Renal cortex interstitium (tissue), 11 donors: ENCODE results near the gene AP1G1. TPM values are rescaled to one million over a fixed set of nuclear protein-coding genes. Genes with fewer than 3 reads are reported as not detected.
"Not testable (repeated sequence)": the region's sequence is repeated elsewhere in the genome, so short reads cannot be mapped to it uniquely, and the experiment has no call there.

Experiments used
- DNase-seq, 11 donors: peaks; one replicate each; pipeline ENCODE4 v3.0.0-alpha.2; 2013; ENCODE audit warnings: low read depth in 9 of 11, low spot score in 4 of 11; ENCODE audit errors: extremely low read depth in 1 of 11
- polyA plus RNA-seq, 3 donors: library from polyadenylated mRNA; unstranded; fragments of 120-200 nt; gene quantifications; one replicate each; pipeline ENCODE4 v1.2.1, GENCODE V29; 2013; ENCODE audit not compliant: insufficient read length in 3 of 3

The AP1G1 gene
- polyA plus RNA-seq, 3 donors: 76.0 to 99.5 (median 86.4) TPM

- not testable (repeated sequence) for DNase-seq
Measured at GRCh38 chr16:71831698-71832097, 23.1 kb upstream of the AP1G1 start.

DNA sequence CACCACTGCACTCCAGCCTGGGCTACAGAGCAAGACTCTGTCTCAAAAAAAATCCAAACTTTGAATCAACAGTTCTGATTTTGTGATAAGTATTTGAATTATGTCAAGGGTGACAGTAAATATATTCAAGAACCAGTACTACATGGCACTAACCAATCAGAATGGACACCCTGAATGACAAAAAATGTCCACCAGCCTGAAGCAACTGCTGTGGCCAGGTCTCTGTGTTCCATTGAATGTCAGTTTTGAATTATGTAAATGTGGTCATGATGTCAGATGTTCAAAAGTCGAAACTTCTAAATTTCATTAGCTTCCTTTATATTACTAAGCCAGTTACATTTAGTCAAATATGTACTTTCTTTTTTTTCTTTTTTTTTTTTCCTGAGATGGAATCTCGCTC is 21.7 kb upstream of the AP1G1 start:
- no peak for DNase-seq

DNA sequence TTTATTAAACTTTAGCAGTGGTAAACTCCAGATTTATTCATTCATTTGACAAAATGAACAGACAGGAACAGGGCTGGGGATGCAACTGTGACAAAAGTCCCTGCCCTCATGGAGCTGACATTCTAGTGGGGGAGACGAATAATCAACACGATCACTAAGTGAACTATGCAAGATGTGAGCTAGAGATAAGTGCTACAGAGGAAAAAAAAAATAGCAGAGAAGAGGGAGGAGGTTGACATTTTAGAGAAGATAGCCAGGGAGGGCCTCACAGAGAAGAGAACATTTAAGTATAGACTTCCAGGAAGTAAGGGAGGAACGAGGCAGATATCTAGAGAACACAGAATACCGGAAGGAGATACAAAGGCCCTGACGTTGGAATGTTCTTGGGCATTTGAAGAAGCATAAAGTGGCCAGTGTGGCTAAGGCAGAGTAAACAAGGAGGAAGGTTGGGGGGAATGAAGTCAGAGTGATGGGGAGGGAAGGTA is 17.9 kb upstream of the AP1G1 start:
- no peak for DNase-seq

DNA sequence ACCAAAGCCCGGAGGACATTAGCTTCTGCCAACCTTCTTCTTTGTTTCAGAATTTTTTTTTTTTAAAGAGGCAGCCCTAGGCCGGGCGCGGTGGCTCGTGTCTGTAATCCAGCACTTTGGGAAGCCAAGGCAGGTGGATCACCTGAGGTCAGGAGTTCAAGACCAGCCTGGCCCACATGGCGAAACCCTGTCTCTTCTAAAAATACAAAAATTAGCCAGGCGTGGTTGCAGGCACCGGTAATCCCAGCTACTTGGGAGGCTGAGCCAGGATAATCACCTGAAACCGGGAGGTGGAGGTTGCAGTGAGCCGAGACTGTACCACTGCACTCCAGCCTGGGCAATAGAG is 8.5 kb upstream of the AP1G1 start:
- not testable (repeated sequence) for DNase-seq

DNA sequence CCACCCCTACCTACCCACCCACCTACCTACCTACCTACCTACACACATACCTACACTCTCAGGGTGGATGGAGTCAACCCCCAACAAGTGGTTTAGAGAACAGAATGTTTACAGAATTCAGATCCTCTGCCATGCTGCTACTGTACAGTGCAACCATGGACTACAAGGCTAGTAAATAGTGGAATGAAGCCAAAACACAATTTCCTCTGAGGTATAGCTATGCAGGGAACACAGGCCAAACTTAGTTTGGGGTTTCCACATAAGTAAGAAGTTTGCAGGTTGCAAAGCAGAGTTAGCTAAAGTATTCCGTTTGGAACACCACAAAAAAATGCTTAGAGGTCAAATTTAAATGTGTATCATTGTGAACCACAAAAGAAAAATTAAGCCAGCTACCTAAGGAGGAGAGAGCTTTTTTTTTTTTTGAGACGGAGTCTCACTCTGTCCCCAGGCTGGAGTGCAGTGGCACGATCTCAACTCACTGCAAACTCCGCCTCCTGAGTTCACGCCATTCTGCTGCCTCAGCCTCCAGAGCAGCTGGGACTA is 2.7 kb upstream of the AP1G1 start:
- no peak for DNase-seq

GRCh38 chr16:71810155-71810530 is 1.5 kb upstream of the AP1G1 start:
- DNase-seq: not testable (repeated sequence)

DNA sequence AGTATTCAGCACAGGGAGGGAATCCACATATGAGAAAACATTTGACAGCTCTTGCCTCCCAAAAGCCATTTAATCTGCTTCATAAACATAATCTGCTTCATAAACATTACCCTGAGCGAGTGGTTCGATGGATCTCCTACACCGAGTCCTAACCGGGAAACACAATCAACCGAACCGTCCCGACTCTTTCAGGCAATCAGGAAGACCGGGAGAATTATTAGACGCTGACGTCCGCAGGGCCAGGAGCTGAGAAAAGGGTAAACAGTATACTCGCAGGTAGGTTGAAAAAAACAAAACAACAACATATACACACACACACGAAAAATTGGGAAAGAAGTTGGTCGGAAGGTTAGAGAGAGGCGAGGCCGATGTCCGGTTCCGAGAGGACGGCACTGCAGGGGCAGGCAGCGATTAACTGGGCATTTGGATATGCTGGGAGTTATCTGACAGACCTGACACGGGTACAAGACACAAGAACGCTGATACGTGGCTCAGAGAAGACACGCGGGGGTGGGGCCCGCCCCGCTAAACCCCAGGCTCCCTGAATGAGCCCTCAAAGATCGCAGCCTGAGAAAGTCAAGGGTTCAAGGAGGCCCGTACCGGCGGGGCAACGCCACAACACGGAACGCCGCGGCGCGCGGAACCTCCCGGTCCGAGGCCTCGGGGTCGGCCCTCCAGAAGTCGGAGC is 585 bp downstream of the AP1G1 start:
- peak in 3 of 11 donors; percentile 13 to 23 (median 17) for DNase-seq

DNA sequence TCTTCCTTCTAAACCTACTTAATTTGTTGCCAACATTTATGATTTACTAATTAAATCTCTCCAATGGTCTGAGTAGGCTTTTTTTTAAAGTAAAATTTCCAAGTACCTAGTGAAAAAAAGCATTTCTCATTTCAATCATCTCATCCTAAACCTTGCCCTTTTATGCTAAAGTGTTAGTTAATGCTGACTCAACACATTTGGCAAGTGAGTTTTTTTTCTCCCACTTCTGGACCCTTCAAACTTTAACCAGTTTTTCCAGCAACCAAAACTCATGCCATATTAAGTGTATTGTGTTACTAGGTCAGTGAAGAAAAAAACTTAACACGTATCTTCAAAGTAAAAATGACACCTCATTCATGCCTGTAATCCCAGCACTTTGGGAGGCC is 5.3 kb downstream of the AP1G1 start:
- DNase-seq: no peak

- DNase-seq: no peak
Measured at GRCh38 chr16:71796501-71797097, 12.0 kb downstream of the AP1G1 start.

GRCh38 chr16:71794943-71795342 is 13.7 kb downstream of the AP1G1 start:
- DNase-seq: no peak

DNA sequence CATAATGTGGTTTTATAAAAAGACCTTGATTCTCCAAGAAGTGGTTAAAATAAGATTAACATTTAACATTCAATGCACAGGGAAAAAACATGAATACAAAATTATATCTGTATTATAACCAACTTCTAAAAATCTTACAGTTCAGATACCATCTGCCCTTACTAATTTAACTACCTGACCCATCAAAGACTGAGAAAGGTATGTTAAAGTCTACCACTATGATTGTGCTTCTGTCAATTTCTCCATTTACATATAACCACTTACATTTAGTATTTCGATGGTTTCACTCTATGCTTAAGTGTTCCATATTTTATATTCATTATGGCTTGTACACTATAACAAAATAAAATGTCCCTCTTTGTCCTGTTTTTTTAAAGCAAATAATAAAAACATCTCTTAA is 14.6 kb downstream of the AP1G1 start:
- no peak for DNase-seq

- DNase-seq: no peak
Measured at GRCh38 chr16:71792176-71792575, 16.5 kb downstream of the AP1G1 start.

DNA sequence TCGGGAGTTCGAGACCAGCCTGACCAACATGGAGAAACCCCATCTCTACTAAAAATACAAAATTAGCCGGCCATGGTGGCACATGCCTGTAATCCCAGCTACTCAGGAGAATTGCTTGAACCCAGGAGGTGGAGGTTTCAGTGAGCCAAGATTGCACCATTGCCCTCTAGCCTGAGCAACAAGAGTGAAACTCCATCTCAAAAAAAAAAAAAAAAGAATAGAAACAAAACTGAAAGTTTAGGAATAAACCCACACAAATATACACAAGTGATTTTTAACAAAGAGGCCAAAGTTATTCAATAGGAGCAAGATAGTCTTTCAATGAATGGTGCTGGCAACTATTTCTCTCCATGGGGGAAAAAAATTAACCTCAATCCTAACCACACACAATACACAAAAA is 18.3 kb downstream of the AP1G1 start:
- DNase-seq: not testable (repeated sequence)

DNA sequence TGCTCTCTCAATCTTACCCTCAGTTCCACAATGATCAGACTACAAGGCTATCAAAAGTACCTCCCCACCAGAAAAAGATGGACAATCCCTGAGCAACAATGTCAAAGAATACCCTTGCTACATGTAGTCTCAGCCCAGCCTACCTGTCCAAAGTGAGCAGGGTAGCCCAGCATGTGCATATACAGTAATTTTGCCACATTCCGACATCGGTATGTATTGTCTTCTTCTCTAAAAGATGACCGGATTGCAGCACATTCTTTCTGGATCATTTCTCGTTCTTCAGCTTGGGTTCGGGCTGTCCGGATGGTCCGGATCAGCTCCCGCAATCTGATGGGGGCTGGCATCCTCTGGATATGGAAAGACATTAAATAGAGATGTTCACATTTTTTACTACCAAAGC is 19.5 kb downstream of the AP1G1 start:
- DNase-seq: no peak

DNA sequence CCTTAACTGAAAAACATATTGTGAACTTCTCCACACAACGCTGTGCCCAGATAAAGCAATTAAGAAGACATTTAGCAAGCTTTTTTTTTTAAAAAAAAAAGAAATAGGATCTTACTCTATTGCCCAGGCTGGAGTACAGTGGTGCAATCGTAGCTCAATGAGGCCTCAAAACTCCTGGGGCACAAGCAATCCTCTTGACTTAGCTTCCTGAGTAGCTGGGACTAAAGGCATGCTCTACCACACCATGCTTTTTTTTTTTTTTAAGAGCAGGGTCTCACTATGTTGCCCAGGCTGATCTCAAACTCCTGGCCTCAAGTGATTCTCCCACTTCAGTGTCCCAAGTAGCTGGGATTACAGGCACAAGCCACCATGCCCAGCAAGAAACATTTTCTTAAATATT is 20.1 kb downstream of the AP1G1 start:
- no peak for DNase-seq

GRCh38 chr16:71785143-71785542 is 23.5 kb downstream of the AP1G1 start:
- not testable (repeated sequence) for DNase-seq

DNA sequence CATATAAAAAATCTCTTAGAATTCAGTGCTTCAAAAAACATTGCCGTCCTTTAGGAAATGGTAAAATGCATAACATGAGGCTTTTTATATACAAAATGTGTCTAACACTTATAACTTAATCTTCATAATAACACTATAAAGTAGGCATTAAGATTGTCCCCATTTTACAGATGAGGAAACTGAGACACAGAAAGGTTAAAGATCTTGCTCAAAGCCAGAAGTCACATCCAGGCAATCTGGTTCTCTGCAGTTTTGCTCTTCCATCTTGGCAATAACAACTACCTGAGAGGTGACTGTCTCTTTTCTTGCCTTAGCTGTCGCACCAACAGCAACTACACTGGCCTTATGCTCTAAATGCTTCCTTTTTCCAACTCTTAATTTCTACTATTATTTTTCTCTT is 24.5 kb downstream of the AP1G1 start:
- no peak for DNase-seq

DNA sequence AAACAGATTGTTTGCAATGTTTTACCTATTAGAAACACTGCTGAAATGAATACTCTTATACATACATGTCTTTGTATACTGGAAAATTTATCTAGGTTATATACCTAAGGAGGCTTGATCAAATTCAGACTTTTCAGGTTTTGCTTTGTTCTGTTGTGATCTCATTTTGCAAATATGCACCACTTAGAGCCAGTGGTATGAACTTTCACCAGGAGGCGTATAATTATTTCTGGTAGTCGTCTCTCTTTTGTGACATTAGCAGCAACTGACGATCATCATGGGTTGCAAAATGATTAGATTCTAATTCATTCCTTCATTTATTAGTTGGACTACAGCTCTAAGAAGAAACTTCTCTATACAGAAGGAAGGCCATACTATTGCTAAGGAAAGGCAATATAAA is 26.9 kb downstream of the AP1G1 start:
- no peak for DNase-seq

DNA sequence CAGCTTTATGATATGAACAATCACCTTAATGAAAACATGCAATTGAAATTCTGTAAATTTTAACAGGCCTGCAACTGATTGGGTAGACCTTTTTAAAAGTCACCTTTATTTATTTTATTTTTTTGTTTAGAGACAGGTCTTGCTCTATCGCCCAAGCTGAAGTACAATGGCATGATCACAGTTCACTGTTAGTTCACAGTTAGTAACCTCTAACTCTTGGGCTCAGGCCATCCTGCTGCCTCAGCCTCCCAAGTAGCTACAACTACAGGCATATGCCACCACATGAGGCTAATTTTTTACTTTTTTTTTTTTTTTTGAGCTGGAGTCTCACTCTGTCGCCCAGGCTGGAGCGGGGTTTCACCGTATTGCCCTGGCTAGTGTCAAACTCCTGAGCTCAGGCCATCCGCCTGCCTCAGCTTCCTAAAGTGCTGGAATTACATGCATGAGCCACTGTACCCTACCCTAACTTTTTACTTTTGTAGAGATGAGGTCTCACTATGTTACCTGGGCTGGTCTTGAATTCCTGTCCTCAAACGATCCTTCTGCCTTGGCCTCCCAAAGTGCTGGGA is 28.0 kb downstream of the AP1G1 start:
- no peak for DNase-seq

DNA sequence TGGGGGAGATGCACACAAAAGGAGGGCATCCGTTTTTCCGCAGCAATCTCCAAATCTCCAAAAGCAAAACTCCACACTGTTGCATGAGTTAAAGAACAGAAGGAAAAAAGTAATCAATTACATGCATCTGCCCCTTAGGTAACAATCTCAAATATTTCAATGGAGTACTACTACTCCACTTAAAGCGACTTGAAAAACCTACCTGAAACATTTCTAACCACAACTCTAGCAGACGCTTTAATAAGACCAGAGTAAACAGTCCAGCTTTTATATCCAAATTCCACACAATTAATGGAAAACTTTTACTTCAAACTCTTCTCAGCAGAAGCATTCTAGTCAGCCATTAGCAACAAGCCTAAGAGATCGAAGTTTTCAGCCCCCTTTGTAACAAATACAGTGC is 29.9 kb downstream of the AP1G1 start:
- DNase-seq: no peak

- no peak for DNase-seq
Measured at GRCh38 chr16:71777329-71777728, 31.3 kb downstream of the AP1G1 start.
